ENCODE results near the gene NPIPB13.
"Not testable (repeated sequence)": the region's sequence is repeated elsewhere in the genome, so short reads cannot be mapped to it uniquely, and the experiment has no call there.

The NPIPB13 gene

GRCh38 chr16:30248379-30248778 lies at the start of gene NPIPB13:
Gene NPIPB13 (minus strand): TSS chr16:30248479. CDS start chr16:30245573, 2,906 bp downstream.
- DNase-seq: not testable (repeated sequence)

- not testable (repeated sequence) for DNase-seq
Observed at GRCh38 chr16:30282357-30282756, 34.1 kb upstream of the NPIPB13 start.

- DNase-seq: not testable (repeated sequence)
Observed at GRCh38 chr16:30278523-30278922, 30.2 kb upstream of the NPIPB13 start.

GRCh38 chr16:30217082-30217481 lies 31.2 kb downstream of the NPIPB13 start:
- DNase-seq: not testable (repeated sequence)

GRCh38 chr16:30211414-30211813 lies 36.9 kb downstream of the NPIPB13 start:
- not testable (repeated sequence) for DNase-seq

GRCh38 chr16:30209032-30209431 lies 39.2 kb downstream of the NPIPB13 start:
- DNase-seq: not testable (repeated sequence)

- DNase-seq: not testable (repeated sequence)
Observed at GRCh38 chr16:30207063-30207704, 41.1 kb downstream of the NPIPB13 start.

GRCh38 chr16:30206252-30206651 lies 42.0 kb downstream of the NPIPB13 start:
- not testable (repeated sequence) for DNase-seq

- DNase-seq: not testable (repeated sequence)
Observed at GRCh38 chr16:30205541-30206236, 42.6 kb downstream of the NPIPB13 start.

GRCh38 chr16:30199608-30200343 lies 48.5 kb downstream of the NPIPB13 start:
- DNase-seq: not testable (repeated sequence)

- DNase-seq: not testable (repeated sequence)
Observed at GRCh38 chr16:30199049-30199448, 49.2 kb downstream of the NPIPB13 start, which contains the start of gene SULT1A3. Gene SULT1A3 (plus strand): TSS chr16:30199255. CDS start chr16:30200729, 1,474 bp downstream.

Data from NCI-H146 (cell line).